Right kidney (tissue), 9 donors: ENCODE measurements around the gene TCOF1.
A peak's percentile ranks its signal among the peaks of the same experiment; 100 is the strongest.

Experiments
- DNase-seq: peaks from one replicate; pipeline ENCODE4 v3.0.0-alpha.2; 2016
- long read RNA-seq, 8 donors: transcript quantifications; one replicate each; lab custom pipeline, GENCODE V29; 2026

TCOF1 gene
- long read RNA-seq, donor 1, partial matches to known transcripts: 11 of 11 reads
- long read RNA-seq, donor 1, other reads (novel, unspliced or antisense): 0 of 11 reads
- long read RNA-seq, donor 2, partial matches to known transcripts: 6 of 6 reads
- long read RNA-seq, donor 2, other reads (novel, unspliced or antisense): 0 of 6 reads
- long read RNA-seq, donor 3, partial matches to known transcripts: 14 of 14 reads
- long read RNA-seq, donor 3, other reads (novel, unspliced or antisense): 0 of 14 reads
- long read RNA-seq, donor 4, partial matches to known transcripts: 36 of 36 reads
- long read RNA-seq, donor 4, other reads (novel, unspliced or antisense): 0 of 36 reads
- long read RNA-seq, donor 5, partial matches to known transcripts: 24 of 24 reads
- long read RNA-seq, donor 5, other reads (novel, unspliced or antisense): 0 of 24 reads
- long read RNA-seq, donor 6, partial matches to known transcripts: 28 of 28 reads
- long read RNA-seq, donor 6, other reads (novel, unspliced or antisense): 0 of 28 reads
- long read RNA-seq, donor 7, partial matches to known transcripts: 53 of 53 reads
- long read RNA-seq, donor 7, other reads (novel, unspliced or antisense): 0 of 53 reads
- long read RNA-seq, donor 8, partial matches to known transcripts: 302 of 359 reads
- long read RNA-seq, donor 8, other reads (novel, unspliced or antisense): 57 of 359 reads

- DNase-seq: peak; percentile 90
These were observed at the start of gene TCOF1 for GRCh38 chr5:150357326-150358260. TCOF1 (plus strand) TSS chr5:150357697; CDS start chr5:150357747, 50 bp downstream.

- no peak for DNase-seq
These were observed 48.2 kb upstream of the TCOF1 start for GRCh38 chr5:150309101-150309885.

- DNase-seq: no peak
These were observed 47.6 kb upstream of the TCOF1 start for GRCh38 chr5:150309886-150310239.

- no peak for DNase-seq
These were observed 47.3 kb upstream of the TCOF1 start for GRCh38 chr5:150310246-150310645.

- DNase-seq: no peak
These were observed 46.3 kb upstream of the TCOF1 start for GRCh38 chr5:150311015-150311692.

- no peak for DNase-seq
These were observed 45.0 kb upstream of the TCOF1 start for GRCh38 chr5:150312518-150312917.

- DNase-seq: no peak
These were observed 44.0 kb upstream of the TCOF1 start for GRCh38 chr5:150313501-150313900.

- DNase-seq: no peak
These were observed 43.4 kb upstream of the TCOF1 start for GRCh38 chr5:150313921-150314716.

GRCh38 chr5:150315245-150315644 lies 42.3 kb upstream of the TCOF1 start:
- DNase-seq: no peak

- DNase-seq: no peak
These were observed 41.2 kb upstream of the TCOF1 start for GRCh38 chr5:150316320-150316719.

- DNase-seq: no peak
These were observed 40.2 kb upstream of the TCOF1 start for GRCh38 chr5:150317048-150318003.

- no peak for DNase-seq
These were observed 38.6 kb upstream of the TCOF1 start for GRCh38 chr5:150318613-150319483.

GRCh38 chr5:150319484-150319790 lies 38.1 kb upstream of the TCOF1 start:
- no peak for DNase-seq

- DNase-seq: peak; percentile 44
These were observed 37.4 kb upstream of the TCOF1 start for GRCh38 chr5:150320044-150320613.

- DNase-seq: no peak
These were observed 36.3 kb upstream of the TCOF1 start for GRCh38 chr5:150321211-150321610.

GRCh38 chr5:150321784-150322183 lies 35.7 kb upstream of the TCOF1 start:
- DNase-seq: no peak

GRCh38 chr5:150322202-150322601 lies 35.3 kb upstream of the TCOF1 start:
- no peak for DNase-seq

- no peak for DNase-seq
These were observed 34.4 kb upstream of the TCOF1 start for GRCh38 chr5:150323092-150323491.
